HepG2 (cell line): ENCODE results near the gene MYORG. TPM values are rescaled to one million over a fixed set of nuclear protein-coding genes. Genes with fewer than 3 reads are reported as not detected.
"Not testable (repeated sequence)": the region's sequence is repeated elsewhere in the genome, so short reads cannot be mapped to it uniquely, and the experiment has no call there.

Source experiments
- ADNP ChIP-seq: sonication (generic); formaldehyde crosslinking; IDR thresholded peaks from 2 replicates; pipeline ENCODE4 v1.4.0; 2020; ENCODE audit warnings: missing genetic modification reagents
- BCL6 ChIP-seq: IDR thresholded peaks from 2 replicates; pipeline ENCODE4 v1.6.1; 2016; ENCODE audit warnings: missing genetic modification reagents, missing compliant biosample characterization
- CBX5 ChIP-seq: sonication (generic); formaldehyde crosslinking; IDR thresholded peaks from 2 replicates; pipeline ENCODE4 v1.4.0; 2020; ENCODE audit warnings: missing genetic modification reagents, borderline replicate concordance
- CEBPB ChIP-seq: IDR thresholded peaks from 2 replicates; pipeline ENCODE4 v1.6.1; 2011; ENCODE audit warnings: low read depth, low read length, improper control_type of control experiment, borderline replicate concordance
- CEBPG ChIP-seq: IDR thresholded peaks from 2 replicates; pipeline ENCODE4 v1.6.1; 2016
- CREM ChIP-seq, 2 experiments: sonication (generic) in 1 of 2; formaldehyde crosslinking in 1 of 2; IDR thresholded peaks; 2 replicates each; pipeline versions ENCODE4 v1.4.0 to v1.6.1; 2016 to 2020; ENCODE audit warnings: antibody characterized with exemption in 1 of 2, mild to moderate bottlenecking in 1 of 2, missing genetic modification reagents in 1 of 2
- DRAP1 ChIP-seq: IDR thresholded peaks from 2 replicates; pipeline ENCODE4 v1.6.1; 2016; ENCODE audit warnings: missing genetic modification reagents, missing compliant biosample characterization
- FOXJ3 ChIP-seq: sonication (generic); formaldehyde crosslinking; IDR thresholded peaks from 2 replicates; pipeline ENCODE4 v1.4.0; 2020; ENCODE audit warnings: missing genetic modification reagents, mild to moderate bottlenecking, borderline replicate concordance
- GATAD2A ChIP-seq: IDR thresholded peaks from 2 replicates; pipeline ENCODE4 v1.6.1; 2016
- ISL2 ChIP-seq: sonication (generic); formaldehyde crosslinking; IDR thresholded peaks from 2 replicates; pipeline ENCODE4 v1.5.0; 2020; ENCODE audit warnings: missing genetic modification reagents
- MIXL1 ChIP-seq: IDR thresholded peaks from 2 replicates; pipeline ENCODE4 v1.6.1; 2016
- NFIC ChIP-seq: IDR thresholded peaks from 2 replicates; pipeline ENCODE4 v1.6.1; 2012; ENCODE audit warnings: mild to moderate bottlenecking, low read length, inconsistent platforms
- PAXIP1 ChIP-seq: sonication (generic); formaldehyde crosslinking; conservative IDR thresholded peaks from 2 replicates; pipeline ENCODE4 v1.4.0; 2020; ENCODE audit warnings: mild to moderate bottlenecking, missing genetic modification reagents, moderate library complexity
- POGZ ChIP-seq: sonication (generic); formaldehyde crosslinking; IDR thresholded peaks from 2 replicates; pipeline ENCODE4 v1.4.0; 2020; ENCODE audit warnings: mild to moderate bottlenecking, missing genetic modification reagents
- PPARG ChIP-seq: conservative IDR thresholded peaks from 2 replicates; pipeline ENCODE4 v1.6.1; 2016; ENCODE audit warnings: missing biosample characterization, missing genetic modification reagents
- SAP130 ChIP-seq: IDR thresholded peaks from 2 replicates; pipeline ENCODE4 v1.6.1; 2016; ENCODE audit warnings: low read depth
- SOX6 ChIP-seq, 2 experiments: fragments of 450-650 bp in 1 of 2; sonication (generic) in 1 of 2; formaldehyde crosslinking in 1 of 2; IDR thresholded peaks; 2 replicates each; pipeline versions ENCODE4 v1.4.0 to v1.6.1; 2017 to 2020; ENCODE audit warnings: antibody characterized with exemption in 1 of 2, mild to moderate bottlenecking in 1 of 2, missing genetic modification reagents in 1 of 2
- THRA ChIP-seq: sonication (generic); formaldehyde crosslinking; IDR thresholded peaks from 2 replicates; pipeline ENCODE4 v1.4.0; 2020; ENCODE audit warnings: missing genetic modification reagents, borderline replicate concordance
- ZMYM2 ChIP-seq: sonication (generic); formaldehyde crosslinking; IDR thresholded peaks from 2 replicates; pipeline ENCODE4 v1.8.0; 2022; ENCODE audit warnings: mild to moderate bottlenecking, missing genetic modification reagents
- ZNF292 ChIP-seq: sonication (generic); formaldehyde crosslinking; IDR thresholded peaks from 2 replicates; pipeline ENCODE4 v1.8.1; 2022; ENCODE audit warnings: mild to moderate bottlenecking, low read depth, missing genetic modification reagents, borderline replicate concordance
- ZNF441 ChIP-seq: sonication (generic); formaldehyde crosslinking; IDR thresholded peaks from 2 replicates; pipeline ENCODE4 v1.7.0; 2021; ENCODE audit warnings: missing genetic modification reagents, borderline replicate concordance
- ZNF460 ChIP-seq: sonication (generic); formaldehyde crosslinking; IDR thresholded peaks from 2 replicates; pipeline ENCODE4 v1.5.1; 2020; ENCODE audit warnings: missing genetic modification reagents, mild to moderate bottlenecking, borderline replicate concordance
- ZNF770 ChIP-seq: sonication (generic); formaldehyde crosslinking; IDR thresholded peaks from 2 replicates; pipeline ENCODE4 v1.5.0; 2020; ENCODE audit warnings: mild to moderate bottlenecking, missing genetic modification reagents
- ZSCAN29 ChIP-seq: sonication (generic); formaldehyde crosslinking; conservative IDR thresholded peaks from 2 replicates; pipeline ENCODE4 v1.4.0; 2020; ENCODE audit warnings: mild to moderate bottlenecking, missing genetic modification reagents
- polyA plus RNA-seq, 8 experiments: library from polyadenylated mRNA; depleted of rRNA in 3 of 8; stranded (reverse) in 7 of 8; unstranded in 1 of 8; fragments of >200 nt; fragmentation: Illumina TruSeq in 4 of 8; extraction: Trizol in 4 of 8; gene quantifications; 2 replicates each; pipeline versions ENCODE4 v1.2.1 to v1.2.3, GENCODE V29; 2011 to 2016; ENCODE audit warnings: low read depth in 4 of 8, missing spikeins in 1 of 8, mixed read lengths in 1 of 8; ENCODE audit not compliant: insufficient read depth in 1 of 8
- total RNA-seq, 5 experiments: library from RNA; depleted of rRNA; stranded (reverse); fragments of >200 nt; fragmentation: Illumina TruSeq; extraction: Trizol; gene quantifications; 2 replicates each; pipeline ENCODE4 v1.2.3, GENCODE V29; 2016; ENCODE audit warnings: low read depth in 1 of 5

MYORG gene
- total and polyA plus RNA-seq, 2 of the 13 experiments (the other 11 are each of a cell fraction or from before 2014, with no cell fraction given), result 11.1 to 22.4 TPM

GRCh38 chr9:34352122-34352652 lies 24.5 kb downstream of the MYORG start (continued):
- TF ChIP-seq PAXIP1 (peak; percentile 88), ADNP (peak; percentile 87), DRAP1 (0 out of 2 replicates have a peak, but pooled peaks have one; percentile 25), ZMYM2 (CRISPR knock-in tag) (peak; percentile 82), BCL6 (CRISPR knock-in tag) (0 out of 2 replicates have a peak, but pooled peaks have one; percentile 24), MIXL1 (CRISPR knock-in tag) (peak; percentile 52; the same call in 1 of the 2 replicates), ZNF460 (CRISPR knock-in tag) (peak; percentile 98), ZNF441 (CRISPR knock-in tag) (peak; percentile 63; the same call in 1 of the 2 replicates), SOX6 (CRISPR knock-in tag; IDR thresholded peaks at IDR 0.05) (peak; percentile 71), ZNF292 (CRISPR knock-in tag) (peak; percentile 29; the same call in 1 of the 2 replicates), THRA (CRISPR knock-in tag) (0 out of 2 replicates have a peak, but pooled peaks have one; percentile 13), FOXJ3 (CRISPR knock-in tag) (peak; percentile 49; the same call in 1 of the 2 replicates), CREM (IDR thresholded peaks at IDR 0.05) (peak; percentile 42; the same call in 1 of the 2 replicates), ZSCAN29 (CRISPR knock-in tag) (peak; percentile 31; the same call in 1 of the 2 replicates), ISL2 (0 out of 2 replicates have a peak, but pooled peaks have one; percentile 38), GATAD2A (CRISPR knock-in tag) (peak; percentile 65), ZNF770 (peak; percentile 80), CEBPB (peak; percentile 47; the same call in 1 of the 2 replicates), CBX5 (CRISPR knock-in tag) (0 out of 2 replicates have a peak, but pooled peaks have one; percentile 54), PPARG (CRISPR knock-in tag) (0 out of 2 replicates have a peak, but pooled peaks have one; percentile 60), CEBPG (CRISPR knock-in tag) (peak; percentile 90), SAP130 (peak; percentile 47), POGZ (peak; percentile 55), NFIC (peak; percentile 21; the same call in 1 of the 2 replicates)
- TF ChIP-seq SOX6 (IDR thresholded peaks at IDR 0.05); CREM (CRISPR knock-in tag; IDR thresholded peaks at IDR 0.05): not testable (repeated sequence)
